HG03066 (cell line): ENCODE results near the gene NFIX.

Source experiments
- ATAC-seq: cut with Tn5 transposase; IDR thresholded peaks from one replicate; pipeline ENCODE4 v1.9.1; 2021; ENCODE audit warnings: low read depth; ENCODE audit not compliant: unreplicated experiment

The NFIX gene

GRCh38 chr19:13006431-13007281 lies 11.4 kb downstream of the NFIX start:
- no peak for ATAC-seq

- ATAC-seq: no peak
Measured at GRCh38 chr19:13007292-13008045, 12.2 kb downstream of the NFIX start.

GRCh38 chr19:13008926-13009787 lies 13.9 kb downstream of the NFIX start:
- ATAC-seq: no peak

- ATAC-seq: no peak
Measured at GRCh38 chr19:13010038-13010991, 15.0 kb downstream of the NFIX start.

- ATAC-seq: no peak
Measured at GRCh38 chr19:13010992-13011652, 15.8 kb downstream of the NFIX start.

- ATAC-seq: no peak
Measured at GRCh38 chr19:13011653-13012389, 16.5 kb downstream of the NFIX start.

GRCh38 chr19:13012390-13012689 lies 17.1 kb downstream of the NFIX start:
- ATAC-seq: no peak

GRCh38 chr19:13012690-13013608 lies 17.7 kb downstream of the NFIX start:
- ATAC-seq: no peak

- ATAC-seq: no peak
Measured at GRCh38 chr19:13013649-13014048, 18.4 kb downstream of the NFIX start.

- ATAC-seq: no peak
Measured at GRCh38 chr19:13014101-13014920, 19.0 kb downstream of the NFIX start.

GRCh38 chr19:13014921-13015280 lies 19.6 kb downstream of the NFIX start:
- no peak for ATAC-seq

- no peak for ATAC-seq
Measured at GRCh38 chr19:13015361-13016223, 20.3 kb downstream of the NFIX start.

GRCh38 chr19:13016245-13016627 lies 21.0 kb downstream of the NFIX start:
- no peak for ATAC-seq

- ATAC-seq: no peak
Measured at GRCh38 chr19:13016628-13017305, 21.5 kb downstream of the NFIX start.

GRCh38 chr19:13017306-13018034 lies 22.2 kb downstream of the NFIX start:
- ATAC-seq: no peak
